GM18519 (cell line): ENCODE results near the gene RHO.
"Not testable (repeated sequence)": the region's sequence is repeated elsewhere in the genome, so short reads cannot be mapped to it uniquely, and the experiment has no call there.

ENCODE experiments used
- ATAC-seq: cut with Tn5 transposase; IDR thresholded peaks from one replicate; pipeline ENCODE4 v1.9.1; 2021; ENCODE audit warnings: mild to moderate bottlenecking, moderate library complexity; ENCODE audit not compliant: unreplicated experiment, low FRiP score

Gene RHO

GRCh38 chr3:129528589-129529100 lies at the start of gene RHO:
Gene RHO (plus strand): TSS chr3:129528639. CDS start chr3:129528734, 95 bp downstream.
- ATAC-seq = no peak

- ATAC-seq = not testable (repeated sequence)
Observed at GRCh38 chr3:129481225-129481765, 47.1 kb upstream of the RHO start.

- no peak for ATAC-seq
Observed at GRCh38 chr3:129481766-129482332, 46.6 kb upstream of the RHO start.

- ATAC-seq = no peak
Observed at GRCh38 chr3:129482721-129483120, 45.7 kb upstream of the RHO start.

GRCh38 chr3:129483870-129484269 lies 44.6 kb upstream of the RHO start:
- ATAC-seq = no peak

GRCh38 chr3:129485146-129485545 lies 43.3 kb upstream of the RHO start:
- ATAC-seq = not testable (repeated sequence)

GRCh38 chr3:129485721-129486663 lies 42.4 kb upstream of the RHO start:
- ATAC-seq = no peak

GRCh38 chr3:129486664-129487035 lies 41.8 kb upstream of the RHO start:
- no peak for ATAC-seq

- ATAC-seq = no peak
Observed at GRCh38 chr3:129487183-129487867, 41.1 kb upstream of the RHO start.

- ATAC-seq = not testable (repeated sequence)
Observed at GRCh38 chr3:129487868-129488335, 40.5 kb upstream of the RHO start.

GRCh38 chr3:129489258-129489657 lies 39.2 kb upstream of the RHO start:
- not testable (repeated sequence) for ATAC-seq

GRCh38 chr3:129490273-129490675 lies 38.2 kb upstream of the RHO start:
- ATAC-seq = peak; percentile 61

- ATAC-seq = not testable (repeated sequence)
Observed at GRCh38 chr3:129491077-129491476, 37.4 kb upstream of the RHO start.

- no peak for ATAC-seq
Observed at GRCh38 chr3:129491794-129492193, 36.6 kb upstream of the RHO start.

- no peak for ATAC-seq
Observed at GRCh38 chr3:129492691-129493090, 35.7 kb upstream of the RHO start.

- no peak for ATAC-seq
Observed at GRCh38 chr3:129493206-129493605, 35.2 kb upstream of the RHO start.

- not testable (repeated sequence) for ATAC-seq
Observed at GRCh38 chr3:129494499-129494898, 33.9 kb upstream of the RHO start.

GRCh38 chr3:129495006-129495639 lies 33.3 kb upstream of the RHO start:
- ATAC-seq = not testable (repeated sequence)

GRCh38 chr3:129497876-129498275 lies 30.6 kb upstream of the RHO start:
- not testable (repeated sequence) for ATAC-seq
